Vagina (tissue), 2 donors: ENCODE data around the gene SLFN5.

Source experiments
- POLR2A ChIP-seq, 2 donors: fragments of 450-650 bp; IDR thresholded peaks; one replicate each; pipeline ENCODE4 v1.6.1; 2017; ENCODE audit warnings: antibody characterized with exemption in 2 of 2, mild to moderate bottlenecking in 2 of 2, moderate library complexity in 2 of 2
- POLR2AphosphoS5 ChIP-seq, 2 donors: sonication (generic); formaldehyde crosslinking; IDR thresholded peaks; one replicate each; pipeline ENCODE4 v1.9.0; 2017; ENCODE audit warnings: antibody characterized with exemption in 2 of 2, mild to moderate bottlenecking in 2 of 2, low read depth in 1 of 2; ENCODE audit not compliant: insufficient read depth in 1 of 2
- TF ChIP-seq, protein P1 (sequence below), 3 experiments: fragments of 450-650 bp in 2 of 3; fragments of 200-600 bp in 1 of 3; sonication (generic) in 1 of 3; IDR thresholded peaks; one replicate each; pipeline ENCODE4 v1.5.1; 2017 to 2019; ENCODE audit warnings: antibody characterized with exemption in 3 of 3, mild to moderate bottlenecking in 2 of 3, moderate library complexity in 2 of 3

DNA sequence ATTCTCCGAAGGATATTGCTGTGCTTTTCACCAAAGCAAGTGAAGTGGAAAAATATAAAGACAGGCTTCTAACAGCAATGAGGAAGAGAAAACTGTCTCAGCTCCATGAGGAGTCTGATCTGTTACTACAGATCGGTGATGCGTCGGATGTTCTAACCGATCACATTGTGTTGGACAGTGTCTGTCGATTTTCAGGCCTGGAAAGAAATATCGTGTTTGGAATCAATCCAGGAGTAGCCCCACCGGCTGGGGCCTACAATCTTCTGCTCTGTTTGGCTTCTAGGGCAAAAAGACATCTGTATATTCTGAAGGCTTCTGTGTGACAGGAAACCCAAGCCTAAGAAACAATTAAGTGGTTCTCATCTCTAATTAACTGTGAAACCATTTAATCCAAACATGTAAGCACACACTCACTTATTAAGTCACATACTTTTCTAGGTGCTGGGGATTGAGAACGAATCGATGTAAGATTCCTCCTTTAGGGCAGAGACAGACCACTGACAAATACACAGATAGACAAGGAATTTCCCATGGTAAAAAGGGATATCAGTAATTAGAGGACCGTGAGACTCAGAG lies 22.8 kb downstream of the SLFN5 start:
- TF ChIP-seq POLR2A (IDR thresholded peaks at IDR 0.05) (no peak), POLR2AphosphoS5 (IDR thresholded peaks at IDR 0.05; ENCODE audit: insufficient read depth in 1 of 2, low read depth in 1 of 2) (no peak)
- TF ChIP-seq, protein P1, sequence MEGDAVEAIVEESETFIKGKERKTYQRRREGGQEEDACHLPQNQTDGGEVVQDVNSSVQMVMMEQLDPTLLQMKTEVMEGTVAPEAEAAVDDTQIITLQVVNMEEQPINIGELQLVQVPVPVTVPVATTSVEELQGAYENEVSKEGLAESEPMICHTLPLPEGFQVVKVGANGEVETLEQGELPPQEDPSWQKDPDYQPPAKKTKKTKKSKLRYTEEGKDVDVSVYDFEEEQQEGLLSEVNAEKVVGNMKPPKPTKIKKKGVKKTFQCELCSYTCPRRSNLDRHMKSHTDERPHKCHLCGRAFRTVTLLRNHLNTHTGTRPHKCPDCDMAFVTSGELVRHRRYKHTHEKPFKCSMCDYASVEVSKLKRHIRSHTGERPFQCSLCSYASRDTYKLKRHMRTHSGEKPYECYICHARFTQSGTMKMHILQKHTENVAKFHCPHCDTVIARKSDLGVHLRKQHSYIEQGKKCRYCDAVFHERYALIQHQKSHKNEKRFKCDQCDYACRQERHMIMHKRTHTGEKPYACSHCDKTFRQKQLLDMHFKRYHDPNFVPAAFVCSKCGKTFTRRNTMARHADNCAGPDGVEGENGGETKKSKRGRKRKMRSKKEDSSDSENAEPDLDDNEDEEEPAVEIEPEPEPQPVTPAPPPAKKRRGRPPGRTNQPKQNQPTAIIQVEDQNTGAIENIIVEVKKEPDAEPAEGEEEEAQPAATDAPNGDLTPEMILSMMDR (IDR thresholded peaks at IDR 0.05): no peak
